OCI-LY7 (cell line): Measurements from ENCODE around the gene STXBP5. TPM values are rescaled to one million over a fixed set of nuclear protein-coding genes. Genes with fewer than 3 reads are reported as not detected.

Source experiments
- BruUV-seq: library from RNA; stranded (reverse); fragments of 400-500 nt; replicated peaks from 2 replicates; lab custom pipeline; 2021; lab: Mats Ljungman, UMichigan
- CTCF ChIA-PET: fragments of 300-600 bp; sonication (Branson Sonifier 250); formaldehyde crosslinking; loops from one replicate; lab custom pipeline; 2022; ENCODE audit warnings: antibody characterized with exemption; ENCODE audit not compliant: unreplicated experiment; lab: Charles Lee
- POLR2A ChIA-PET: fragments of 300-600 bp; sonication (Branson Sonifier 250); formaldehyde crosslinking; loops from one replicate; lab custom pipeline; 2022; ENCODE audit warnings: antibody characterized with exemption; lab: Charles Lee
- DNase-seq: peaks from one replicate; pipeline ENCODE4 v3.0.0-alpha.2; 2015; ENCODE audit warnings: low spot score
- H2AFZ ChIP-seq: fragments of 200-600 bp; sonication (generic), shearing (Covaris generic); 2 replicates; pipeline ENCODE4 v1.6.1; 2014; ENCODE audit warnings: mild to moderate bottlenecking, antibody characterized with exemption, low read length, moderate library complexity
- H3K27ac ChIP-seq: fragments of 200-600 bp; sonication (generic); 2 replicates; pipeline ENCODE4 v1.5.1; 2014; ENCODE audit warnings: mixed run types, low read depth, mild to moderate bottlenecking, moderate library complexity, low read length, inconsistent platforms; ENCODE audit not compliant: poor library complexity, severe bottlenecking
- H3K36me3 ChIP-seq: fragments of 200-600 bp; sonication (generic); 2 replicates; pipeline ENCODE4 v1.6.1; 2014; ENCODE audit warnings: mild to moderate bottlenecking, antibody characterized with exemption, low read length, moderate library complexity, mixed read lengths; ENCODE audit not compliant: insufficient read depth
- H3K4me1 ChIP-seq: fragments of 200-600 bp; sonication (generic); 2 replicates; pipeline ENCODE4 v1.5.1; 2014; ENCODE audit warnings: mild to moderate bottlenecking, low read length; ENCODE audit not compliant: insufficient read depth, poor library complexity, severe bottlenecking
- H3K4me2 ChIP-seq: fragments of 200-600 bp; sonication (generic); 2 replicates; pipeline ENCODE4 v1.6.1; 2014; ENCODE audit warnings: mild to moderate bottlenecking, low read length
- H3K4me3 ChIP-seq: fragments of 200-600 bp; sonication (generic); 2 replicates; pipeline ENCODE4 v1.5.1; 2014; ENCODE audit warnings: mild to moderate bottlenecking, low read depth, low read length; ENCODE audit not compliant: poor library complexity, severe bottlenecking
- H3K79me2 ChIP-seq: fragments of 200-600 bp; sonication (generic); 2 replicates; pipeline ENCODE4 v1.6.1; 2016; ENCODE audit warnings: low read depth, mild to moderate bottlenecking, low read length, moderate library complexity, mixed read lengths; ENCODE audit not compliant: insufficient read depth
- H3K9me2 ChIP-seq: fragments of 200-600 bp; sonication (generic); 2 replicates; pipeline ENCODE4 v1.6.1; 2016; ENCODE audit warnings: mild to moderate bottlenecking, low read length, mixed read lengths; ENCODE audit not compliant: insufficient read depth
- H3K9me3 ChIP-seq: fragments of 200-600 bp; sonication (generic); 2 replicates; pipeline ENCODE4 v1.6.1; 2014; ENCODE audit warnings: mild to moderate bottlenecking, mixed run types, low read length, mixed read lengths
- H4K20me1 ChIP-seq: fragments of 200-600 bp; sonication (generic); 2 replicates; pipeline ENCODE4 v1.6.1; 2014; ENCODE audit warnings: mild to moderate bottlenecking, antibody characterized with exemption, low read length, moderate library complexity, mixed read lengths; ENCODE audit not compliant: insufficient read depth
- CTCF ChIP-seq: fragments of 200-600 bp; sonication (generic); conservative IDR thresholded peaks from 2 replicates; pipeline ENCODE4 v1.5.1; 2014; ENCODE audit warnings: mild to moderate bottlenecking, antibody characterized with exemption, low read length, moderate library complexity, mixed read lengths
- EZH2phosphoT487 ChIP-seq: fragments of 200-600 bp; sonication (generic); IDR thresholded peaks from 2 replicates; pipeline ENCODE4 v1.6.1; 2018; ENCODE audit warnings: low read depth, borderline replicate concordance, mild to moderate bottlenecking, mixed run types, antibody characterized with exemption, low read length, moderate library complexity, mixed read lengths
- intact Hi-C: fragments of 100-400 bp; cut with micrococcal nuclease; formaldehyde crosslinking; loops from one replicate; pipeline ENCODE4 v1.10.0; 2022; ENCODE audit not compliant: unreplicated experiment
- total RNA-seq, 2 experiments: library from RNA; depleted of rRNA in 1 of 2; stranded (reverse); fragments of >200 nt in 1 of 2; shearing (Covaris generic) in 1 of 2; gene quantifications; 2 replicates each; pipeline ENCODE4 v1.2.3, GENCODE V29; 2014 to 2022

Gene STXBP5
- total RNA-seq, 2 experiments from 2014 or later, result 12.3 to 15.4 TPM

- Histone ChIP-seq H3K36me3 (no peaks in the 10 kb centered on the region), H3K9me2 (no peaks in the 10 kb centered on the region), H2AFZ (no peak overlapping the region), H3K4me2 (no peak overlapping the region), H4K20me1 (no peaks in the 10 kb centered on the region), H3K4me3 (no peak overlapping the region), H3K9me3 (no peaks in the 10 kb centered on the region), H3K4me1 (no peaks in the 10 kb centered on the region), H3K79me2 (no peaks in the 10 kb centered on the region), H3K27ac (no peak overlapping the region)
- DNase-seq, result no peak
- TF ChIP-seq EZH2phosphoT487, result no peak
- ChIA-PET POLR2A (no interaction called here), CTCF (no interaction called here)
- no TSS peak for BruUV-seq
- intact Hi-C loops, result no loop called here
Observed at GRCh38 chr6:147434076-147434475, 229.9 kb downstream of the STXBP5 start.

- Histone ChIP-seq H2AFZ (no peak overlapping the region), H3K4me2 (no peak overlapping the region), H3K4me1 (no peaks in the 10 kb centered on the region), H3K36me3 (no peaks in the 10 kb centered on the region), H4K20me1 (no peaks in the 10 kb centered on the region), H3K27ac (no peak overlapping the region), H3K9me3 (no peaks in the 10 kb centered on the region), H3K4me3 (no peak overlapping the region), H3K79me2 (no peaks in the 10 kb centered on the region), H3K9me2 (no peaks in the 10 kb centered on the region)
- DNase-seq, result no peak
- POLR2A ChIA-PET, result no interaction called here
- TF ChIP-seq CTCF, result no peak
- TF ChIP-seq EZH2phosphoT487, result no peak
- no TSS peak for BruUV-seq
- CTCF ChIA-PET, result no interaction called here
- intact Hi-C loops, result no loop called here
Observed at GRCh38 chr6:147434516-147434915, 230.3 kb downstream of the STXBP5 start.

GRCh38 chr6:147437615-147438014 lies 233.4 kb downstream of the STXBP5 start:
- POLR2A ChIA-PET, result no interaction called here
- H3K4me3 ChIP-seq, result no peak overlapping the region

More at GRCh38 chr6:147437615-147438014, 233.4 kb downstream of the STXBP5 start:
- Histone ChIP-seq H3K79me2 (no peaks in the 10 kb centered on the region), H3K36me3 (no peaks in the 10 kb centered on the region), H4K20me1 (no peaks in the 10 kb centered on the region), H3K4me1 (no peaks in the 10 kb centered on the region), H2AFZ (no peak overlapping the region), H3K9me3 (no peaks in the 10 kb centered on the region), H3K27ac (no peak overlapping the region), H3K9me2 (no peaks in the 10 kb centered on the region), H3K4me2 (no peak overlapping the region)
- intact Hi-C loops, result no loop called here
- no peak for DNase-seq
- no TSS peak for BruUV-seq
- TF ChIP-seq EZH2phosphoT487, result no peak
- TF ChIP-seq CTCF, result no peak
- CTCF ChIA-PET, result no interaction called here
